Large intestine (tissue), 3 donors: ENCODE measurements around the gene CMBL. TPM values are rescaled to one million over a fixed set of nuclear protein-coding genes. Genes with fewer than 3 reads are reported as not detected.

Source experiments
- DNase-seq, 2 donors: peaks; one replicate each; pipeline versions ENCODE4 v3.0.0 to v3.0.0-alpha.2; 2013
- H3K27ac ChIP-seq: one replicate; pipeline ENCODE4 v1.5.1; 2013; ENCODE audit warnings: low read length
- H3K27me3 ChIP-seq: 2 replicates; pipeline ENCODE4 v1.6.1; 2013; ENCODE audit warnings: low read length; ENCODE audit not compliant: control insufficient read depth, insufficient read depth
- H3K36me3 ChIP-seq: 2 replicates; pipeline ENCODE4 v1.6.1; 2013; ENCODE audit warnings: low read length; ENCODE audit not compliant: control insufficient read depth, insufficient read depth
- H3K4me1 ChIP-seq: one replicate; pipeline ENCODE4 v1.6.1; 2013; ENCODE audit warnings: low read length; ENCODE audit not compliant: control insufficient read depth, insufficient read depth
- H3K4me3 ChIP-seq: one replicate; pipeline ENCODE4 v1.5.1; 2013; ENCODE audit warnings: low read length
- H3K9me3 ChIP-seq: one replicate; pipeline ENCODE4 v1.6.1; 2013; ENCODE audit warnings: mild to moderate bottlenecking, low read depth, low read length, moderate library complexity; ENCODE audit not compliant: control insufficient read depth
- WGBS: methylation state at CpG from one replicate; pipeline ENCODE4 v1.1.5; 2013; ENCODE audit warnings: low lambda C conversion rate; ENCODE audit not compliant: insufficient coverage; 5-methylcytosine and 5-hydroxymethylcytosine counted together
- polyA plus RNA-seq: library from polyadenylated mRNA; unstranded; fragments of 120-200 nt; gene quantifications from one replicate; pipeline ENCODE4 v1.2.1, GENCODE V29; 2013

CMBL gene
- polyA plus RNA-seq, 1 donor: 61.2 TPM

- Histone ChIP-seq H3K4me3 (no peak overlapping the region), H3K9me3 (peaks cover 5% of the 10 kb centered on the region), H3K4me1 (peaks cover 3% of the 10 kb centered on the region), H3K27me3 (peaks cover 32% of the 10 kb centered on the region), H3K27ac (no peak overlapping the region), H3K36me3 (no peaks in the 10 kb centered on the region)
- no CpG with 5 or more reads among the region's 5 CpGs for WGBS
- DNase-seq: no peak
These were observed 27.1 kb upstream of the CMBL start for GRCh38 chr5:10334831-10335230.

GRCh38 chr5:10333154-10334006 is 25.7 kb upstream of the CMBL start:
- Histone ChIP-seq H3K4me1 (peaks cover 3% of the 10 kb centered on the region), H3K27me3 (peaks cover 32% of the 10 kb centered on the region), H3K27ac (no peak overlapping the region), H3K4me3 (peak overlapping the region; percentile 62), H3K36me3 (no peaks in the 10 kb centered on the region), H3K9me3 (peaks cover 5% of the 10 kb centered on the region)
- peak in 1 of 2 donors; percentile 57 for DNase-seq
- no CpG with 5 or more reads among the region's 81 CpGs for WGBS

GRCh38 chr5:10332301-10332700 is 24.6 kb upstream of the CMBL start:
- 92% methylated on average over 4 of the region's 5 CpGs for WGBS
- no peaks in the 10 kb centered on the region for H3K36me3 ChIP-seq
- no peak overlapping the region for H3K27ac ChIP-seq

GRCh38 chr5:10331341-10331796 is 23.7 kb upstream of the CMBL start:
- H3K4me3 ChIP-seq: no peak overlapping the region
- H3K36me3 ChIP-seq: no peaks in the 10 kb centered on the region
- DNase-seq: peak in 1 of 2 donors; percentile 44
- WGBS: no CpG with 5 or more reads among the region's 7 CpGs
- H3K4me1 ChIP-seq: peaks cover 3% of the 10 kb centered on the region
- H3K27me3 ChIP-seq: peaks cover 32% of the 10 kb centered on the region
- H3K27ac ChIP-seq: no peak overlapping the region
- peaks cover 5% of the 10 kb centered on the region for H3K9me3 ChIP-seq

More at GRCh38 chr5:10332301-10332700, 24.6 kb upstream of the CMBL start:
- Histone ChIP-seq H3K9me3 (peaks cover 5% of the 10 kb centered on the region), H3K4me3 (no peak overlapping the region), H3K27me3 (peaks cover 32% of the 10 kb centered on the region), H3K4me1 (peaks cover 3% of the 10 kb centered on the region)
- DNase-seq: no peak

- Histone ChIP-seq H3K36me3 (no peaks in the 10 kb centered on the region), H3K4me3 (no peak overlapping the region), H3K9me3 (peaks cover 5% of the 10 kb centered on the region), H3K27me3 (peaks cover 32% of the 10 kb centered on the region), H3K27ac (no peak overlapping the region), H3K4me1 (peaks cover 3% of the 10 kb centered on the region)
- no peak for DNase-seq
- WGBS: 85% methylated on average over 4 of the region's 10 CpGs
These were observed 23.0 kb upstream of the CMBL start for GRCh38 chr5:10330511-10331230.

- peaks cover 5% of the 10 kb centered on the region for H3K9me3 ChIP-seq
- no CpG with 5 or more reads among the region's 7 CpGs for WGBS
- no peaks in the 10 kb centered on the region for H3K36me3 ChIP-seq
- H3K27ac ChIP-seq: no peak overlapping the region
- H3K4me3 ChIP-seq: no peak overlapping the region
- H3K4me1 ChIP-seq: peaks cover 3% of the 10 kb centered on the region
- DNase-seq: peak in 1 of 2 donors; percentile 11
- peaks cover 32% of the 10 kb centered on the region for H3K27me3 ChIP-seq
These were observed 22.2 kb upstream of the CMBL start for GRCh38 chr5:10329820-10330481.

- H3K36me3 ChIP-seq: no peaks in the 10 kb centered on the region
- H3K9me3 ChIP-seq: peaks cover 5% of the 10 kb centered on the region
- H3K4me3 ChIP-seq: no peak overlapping the region
- no peak overlapping the region for H3K27ac ChIP-seq
- H3K4me1 ChIP-seq: peaks cover 3% of the 10 kb centered on the region
- no CpG with 5 or more reads among the region's 2 CpGs for WGBS
- peaks cover 26% of the 10 kb centered on the region for H3K27me3 ChIP-seq
- DNase-seq: no peak
These were observed 21.7 kb upstream of the CMBL start for GRCh38 chr5:10329446-10329819.

- DNase-seq: no peak
- Histone ChIP-seq H3K27ac (no peak overlapping the region), H3K9me3 (peaks cover 4% of the 10 kb centered on the region), H3K36me3 (no peaks in the 10 kb centered on the region), H3K4me1 (no peaks in the 10 kb centered on the region), H3K4me3 (no peak overlapping the region), H3K27me3 (peaks cover 17% of the 10 kb centered on the region)
- no CpG with 5 or more reads among the region's 5 CpGs for WGBS
These were observed 20.6 kb upstream of the CMBL start for GRCh38 chr5:10328323-10328722.

GRCh38 chr5:10324518-10325370 is 17.0 kb upstream of the CMBL start:
- Histone ChIP-seq H3K4me1 (no peaks in the 10 kb centered on the region), H3K4me3 (no peak overlapping the region), H3K36me3 (no peaks in the 10 kb centered on the region), H3K27me3 (no peaks in the 10 kb centered on the region), H3K27ac (no peak overlapping the region), H3K9me3 (no peaks in the 10 kb centered on the region)
- 50% methylated on average over 2 of the region's 6 CpGs for whole genome bisulfite sequencing
- DNase-seq: no peak
